GM18951 (cell line): Measurements from ENCODE around the gene CFAP299.
"Not testable (repeated sequence)": the region's sequence is repeated elsewhere in the genome, so short reads cannot be mapped to it uniquely, and the experiment has no call there.

Source experiments
- POLR2A ChIP-seq: IDR thresholded peaks from 4 replicates; pipeline ENCODE4 v1.6.1; 2011; ENCODE audit warnings: mild to moderate bottlenecking; ENCODE audit not compliant: insufficient read length, insufficient read depth; ENCODE audit errors: extremely low read depth
- in situ Hi-C: fragments of 300-500 bp; cut with MboI; formaldehyde crosslinking; loops from one replicate; pipeline ENCODE4 v1.12.0; 2022; ENCODE audit warnings: low sequenced_read_pairs, mixed read lengths, inconsistent platforms; ENCODE audit not compliant: unreplicated experiment

The CFAP299 gene

DNA sequence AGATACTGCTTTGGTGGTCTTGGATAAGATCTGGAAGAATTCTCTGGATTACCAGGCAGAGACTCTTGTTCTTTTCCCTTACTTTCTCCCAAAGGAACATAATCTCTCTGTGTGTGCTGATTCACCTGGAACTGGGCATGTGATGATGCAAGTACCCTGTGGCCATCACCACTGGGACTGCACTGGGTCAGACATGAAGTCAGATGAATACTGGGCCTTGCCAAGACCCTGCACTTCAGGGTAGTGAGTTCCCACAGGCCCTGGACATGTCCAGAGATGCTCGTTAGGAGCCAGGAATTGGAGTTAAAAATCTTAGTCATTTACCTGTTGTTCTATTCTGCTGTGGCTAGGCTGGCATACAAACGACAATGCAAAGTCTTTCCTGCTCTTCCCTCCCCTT is 404.8 kb downstream of the CFAP299 start:
- in situ Hi-C loops, result no loop called here
- no peak for TF ChIP-seq POLR2A

DNA sequence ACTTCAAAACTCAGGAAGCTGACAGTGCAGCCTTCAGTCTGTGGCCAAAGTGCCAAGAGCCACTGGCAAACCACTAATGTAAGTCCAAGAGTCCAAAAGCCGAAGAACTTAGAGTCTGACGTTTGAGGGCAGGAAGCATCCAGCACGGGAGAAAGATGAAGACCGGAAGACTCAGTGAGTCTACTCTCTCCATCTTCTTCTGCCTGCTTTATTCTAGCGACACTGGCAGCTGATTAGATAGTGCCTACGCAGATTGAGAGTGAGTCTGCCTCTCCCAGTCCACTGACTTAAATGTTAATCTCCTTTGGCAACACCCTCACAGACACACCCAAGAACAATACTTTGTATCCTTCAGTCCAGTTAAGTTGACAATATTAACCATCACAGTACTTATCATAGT is 414.0 kb downstream of the CFAP299 start:
- in situ Hi-C loops, result not testable (repeated sequence)

DNA sequence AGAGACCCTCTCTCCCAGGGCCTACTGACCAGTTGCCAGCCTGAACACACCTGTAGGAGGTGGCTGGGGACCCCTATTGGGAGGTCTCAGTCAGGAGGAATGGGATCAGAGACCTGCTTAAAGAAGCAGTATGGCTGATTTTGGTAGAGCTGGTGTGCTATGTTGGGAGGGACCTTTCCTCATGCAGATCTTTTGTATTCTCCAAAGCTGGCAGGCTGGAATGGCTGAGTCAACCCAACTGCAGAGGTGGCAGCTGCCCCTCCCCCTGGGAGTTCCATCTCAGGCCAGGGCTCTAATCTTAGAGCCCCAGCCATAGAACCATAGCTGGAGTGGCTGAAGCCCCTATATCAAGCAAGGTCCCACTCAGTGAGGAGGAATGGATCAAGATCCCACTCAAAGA is 415.7 kb downstream of the CFAP299 start:
- TF ChIP-seq POLR2A, result no peak
- in situ Hi-C loops, result no loop called here

DNA sequence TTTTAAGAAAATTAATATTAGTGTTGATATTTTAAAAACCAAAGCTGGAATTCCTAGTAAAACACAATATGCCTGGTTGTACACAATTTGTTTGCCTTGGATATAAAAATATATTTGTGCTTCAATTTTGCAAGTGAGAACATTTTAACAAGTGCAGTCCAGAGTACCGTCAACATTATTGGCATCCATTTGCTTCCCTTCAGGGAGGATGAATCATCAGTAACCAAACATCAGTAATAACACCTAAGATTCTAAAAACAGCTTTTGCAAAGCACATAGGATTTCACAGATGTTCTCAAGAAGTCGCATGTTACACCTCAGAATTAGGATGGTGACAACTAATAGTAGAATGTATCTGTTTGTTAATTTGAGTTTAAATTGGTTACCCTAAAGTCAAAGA is 432.4 kb downstream of the CFAP299 start:
- in situ Hi-C loops, result no loop called here
- no peak for TF ChIP-seq POLR2A

DNA sequence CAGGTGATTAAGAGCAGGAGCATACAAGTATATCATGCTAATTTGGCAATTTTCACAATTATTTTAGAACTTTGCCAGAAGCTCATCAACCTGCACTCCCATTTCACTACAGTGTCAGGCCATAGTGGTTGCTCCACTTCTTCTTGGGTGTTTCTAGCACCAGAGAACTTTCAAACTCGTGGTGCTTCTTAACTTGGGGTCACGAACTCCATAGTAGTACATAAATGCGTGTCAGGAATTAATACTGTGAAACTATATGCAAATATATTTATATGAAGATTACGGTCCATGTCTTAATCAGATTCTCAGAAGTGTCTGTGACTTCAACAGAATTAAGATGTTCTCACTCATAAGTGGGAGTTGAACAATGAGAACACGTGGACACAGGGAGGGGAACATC is 440.6 kb downstream of the CFAP299 start:
- TF ChIP-seq POLR2A, result no peak
- in situ Hi-C loops, result no loop called here

DNA sequence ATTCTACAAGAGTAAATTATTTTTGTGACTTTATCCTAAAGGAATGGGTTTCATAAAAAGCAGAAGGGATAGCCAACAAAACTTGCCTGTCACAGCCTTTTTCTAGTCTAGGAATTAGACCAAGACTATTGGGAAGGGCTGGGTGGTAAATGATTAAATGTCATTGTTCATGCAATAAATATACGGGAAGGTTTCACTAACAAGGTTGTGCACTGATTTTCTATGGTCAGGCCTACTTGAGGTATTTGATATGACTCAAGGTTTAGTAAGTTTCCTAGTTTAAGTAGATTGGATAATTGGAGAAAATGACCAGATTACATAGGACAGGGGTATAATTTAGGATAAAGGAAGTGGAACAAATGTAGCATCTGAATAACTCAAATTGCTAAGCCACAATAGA is 445.9 kb downstream of the CFAP299 start:
- in situ Hi-C loops, result no loop called here
- no peak for TF ChIP-seq POLR2A

DNA sequence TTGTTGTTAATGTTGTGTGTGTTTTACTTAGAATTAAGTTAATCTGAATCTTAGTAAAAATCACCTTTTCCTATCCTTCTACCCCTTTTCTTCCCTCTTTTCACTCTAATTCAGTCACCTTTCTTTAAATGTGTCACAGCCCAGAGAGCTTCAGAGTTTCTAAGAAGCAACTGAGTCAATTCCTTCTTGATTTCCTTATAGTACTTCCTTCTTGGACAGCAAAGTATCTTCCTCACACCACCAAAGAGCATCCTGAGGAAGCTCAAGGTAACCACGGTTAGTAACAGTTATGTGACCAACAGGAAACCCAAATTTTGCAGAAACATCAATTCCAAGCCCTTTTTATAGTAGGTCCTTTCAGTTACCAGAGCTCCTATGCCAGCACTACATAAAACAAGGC is 451.8 kb downstream of the CFAP299 start:
- TF ChIP-seq POLR2A, result no peak
- in situ Hi-C loops, result no loop called here

DNA sequence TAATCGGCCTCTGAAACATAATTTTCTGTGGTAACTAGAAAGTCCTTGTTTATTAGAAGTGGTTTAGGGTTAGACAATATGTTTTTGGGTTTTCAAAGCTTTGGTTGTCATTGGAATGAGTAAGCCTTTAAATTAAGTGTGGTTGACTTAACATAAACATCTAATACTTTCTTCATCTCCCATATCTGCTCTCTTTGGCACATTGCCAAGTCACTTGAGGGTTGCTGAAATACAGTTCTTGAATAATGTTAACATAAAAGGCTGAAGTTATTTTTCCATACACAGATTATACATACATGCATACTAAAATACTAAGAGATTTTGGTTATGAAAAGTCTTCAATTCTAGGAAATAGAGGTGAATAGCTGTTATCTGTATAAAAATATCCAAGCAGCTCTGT is 453.3 kb downstream of the CFAP299 start:
- in situ Hi-C loops, result no loop called here
- no peak for TF ChIP-seq POLR2A

DNA sequence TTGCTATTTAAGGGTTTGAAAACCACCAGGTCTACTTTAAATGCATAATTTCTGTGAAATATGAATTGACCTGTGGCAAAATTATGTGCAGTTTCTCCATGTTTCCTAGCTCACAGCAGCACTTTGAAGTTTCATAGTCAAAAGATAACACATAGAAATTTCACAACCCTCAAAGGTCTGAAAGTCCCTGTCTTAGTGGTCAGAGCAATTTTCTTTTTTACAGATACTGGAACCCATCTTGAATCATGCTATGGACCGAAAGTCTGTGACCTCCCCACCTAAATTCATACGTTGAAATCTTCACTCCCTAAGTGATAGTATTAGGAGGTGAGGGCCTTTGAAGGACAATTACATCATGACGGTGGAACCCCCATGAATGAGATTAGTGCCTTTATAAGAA is 454.6 kb downstream of the CFAP299 start:
- in situ Hi-C loops, result no loop called here

DNA sequence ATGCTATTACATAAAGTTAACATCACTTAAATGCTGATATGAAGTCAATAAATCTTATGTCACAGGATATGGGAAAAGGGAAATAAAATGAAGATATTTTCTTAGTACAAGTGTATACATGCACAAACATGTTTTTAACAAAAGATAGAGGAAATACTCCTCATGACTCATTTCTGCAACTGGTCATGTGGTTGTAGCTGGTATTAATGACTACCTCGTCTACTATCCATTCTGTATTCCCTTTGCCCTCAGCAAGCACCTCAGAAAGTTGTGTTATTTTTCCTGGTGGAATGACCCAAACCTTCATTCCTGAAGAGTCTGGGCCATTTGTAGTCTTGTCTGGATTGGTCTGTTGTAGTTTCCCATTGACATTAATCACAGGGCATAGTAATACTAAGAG is 458.1 kb downstream of the CFAP299 start:
- in situ Hi-C loops, result not testable (repeated sequence)

More for the DNA sequence above, 454.6 kb downstream of the CFAP299 start:
- no peak for TF ChIP-seq POLR2A

DNA sequence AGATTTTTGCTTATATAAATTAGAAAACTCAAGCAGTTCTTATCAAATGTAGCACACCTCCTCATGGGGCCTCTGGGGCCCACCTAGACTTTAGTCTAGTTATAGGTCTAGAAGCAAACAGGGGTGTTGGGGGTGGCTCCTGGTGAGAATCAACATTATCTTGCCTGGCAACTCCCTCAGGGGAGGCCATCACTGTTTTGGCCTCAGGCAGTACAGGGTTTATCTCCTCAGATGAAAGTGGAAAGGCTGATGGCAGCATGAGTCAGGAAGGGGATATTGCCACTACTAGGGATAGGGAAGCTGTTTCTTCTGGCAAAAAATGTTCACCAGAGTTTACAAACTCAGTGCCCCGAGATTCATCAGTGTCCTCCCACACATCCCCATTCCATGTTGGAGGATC is 462.6 kb downstream of the CFAP299 start:
- no peak for TF ChIP-seq POLR2A
- in situ Hi-C loops, result no loop called here

DNA sequence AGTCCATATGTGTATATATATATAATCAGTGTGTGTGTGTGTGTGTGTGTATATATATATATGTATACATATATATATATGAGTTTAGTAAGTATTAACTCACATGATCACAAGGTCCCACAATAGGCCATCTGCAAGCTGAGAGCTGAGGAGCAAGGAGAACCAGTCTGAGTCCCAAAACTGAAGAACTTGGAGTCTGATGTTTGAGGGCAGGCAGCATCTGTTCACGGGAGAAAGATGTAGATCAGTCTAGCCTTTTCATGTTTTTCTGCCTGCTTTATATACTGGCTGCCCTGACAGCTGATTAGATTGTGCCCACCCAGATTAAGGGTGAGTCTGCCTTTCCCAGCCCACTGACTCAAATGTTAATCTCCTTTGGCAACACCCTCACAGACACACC is 465.2 kb downstream of the CFAP299 start:
- in situ Hi-C loops, result not testable (repeated sequence)

DNA sequence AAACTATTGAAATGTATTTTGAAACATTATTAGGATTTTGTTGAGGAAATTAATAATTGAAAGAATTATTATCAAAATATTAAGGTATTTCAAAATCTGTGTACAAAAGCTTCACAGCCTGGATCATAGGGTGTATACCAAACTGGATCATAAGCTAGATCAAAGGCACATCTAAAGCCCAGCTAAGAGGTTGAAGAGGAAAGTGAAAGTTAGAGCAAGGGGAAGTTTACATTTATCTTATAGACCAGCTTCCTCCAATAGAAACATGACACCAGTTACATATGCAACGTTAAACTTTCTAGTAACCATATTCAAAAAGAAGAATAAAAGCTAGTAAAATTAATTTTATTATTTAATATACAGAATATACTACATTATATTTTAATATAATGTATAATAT is 467.8 kb downstream of the CFAP299 start:
- no peak for TF ChIP-seq POLR2A
- in situ Hi-C loops, result no loop called here

DNA sequence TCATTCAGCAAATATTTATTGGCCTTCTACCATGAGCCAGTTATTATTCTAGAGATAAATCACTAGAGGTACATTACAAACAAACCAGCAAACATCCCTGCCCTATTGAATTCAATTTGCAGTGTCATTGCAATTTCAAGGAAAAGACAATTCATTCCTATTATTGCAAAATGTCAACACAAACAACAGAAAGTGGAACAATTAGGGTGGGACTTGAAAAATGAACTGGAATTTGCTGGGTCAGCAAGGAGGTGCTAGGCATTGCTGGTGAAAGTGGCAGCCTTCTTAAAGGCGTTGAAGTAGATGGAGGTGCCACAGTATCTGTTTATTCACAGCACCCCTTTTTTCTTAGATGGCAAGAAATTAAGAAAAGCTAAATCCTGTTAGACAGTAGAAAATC is 470.9 kb downstream of the CFAP299 start:
- in situ Hi-C loops, result no loop called here
- no peak for TF ChIP-seq POLR2A

DNA sequence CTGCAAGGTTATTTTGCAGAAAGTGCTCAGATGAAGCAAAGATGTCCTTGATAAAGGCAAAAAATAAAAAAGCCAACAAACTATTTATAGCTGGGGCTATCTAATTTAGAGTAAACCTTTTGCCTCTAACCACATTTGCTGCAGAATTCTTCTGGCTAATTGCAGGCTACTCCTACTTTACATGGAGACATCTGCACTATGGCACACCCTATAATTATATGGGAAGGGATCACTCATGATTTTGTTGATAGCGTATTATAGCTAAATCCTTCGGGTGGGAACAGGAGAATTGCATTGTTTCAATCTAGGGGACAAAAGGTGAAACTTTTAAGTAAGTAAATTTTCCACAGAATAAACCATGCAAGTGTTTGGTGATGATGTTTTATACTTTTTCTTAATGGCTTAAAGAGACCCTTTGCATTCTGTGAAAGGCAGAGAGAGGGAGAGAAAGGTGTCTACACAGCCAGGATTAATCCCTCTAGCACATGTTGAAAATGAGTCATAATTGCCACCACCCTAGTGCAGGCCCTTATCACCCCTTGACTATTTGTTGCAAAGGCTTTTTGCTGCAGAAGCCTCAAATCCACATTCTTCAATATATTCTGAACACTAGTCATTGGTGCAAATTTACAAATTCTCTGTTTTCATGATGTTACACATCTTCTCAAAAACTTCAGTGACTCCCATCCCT is 473.7 kb downstream of the CFAP299 start:
- no peak for TF ChIP-seq POLR2A
- in situ Hi-C loops, result no loop called here
